ENCODE data around the gene DEDD2.

Gene DEDD2

DNA sequence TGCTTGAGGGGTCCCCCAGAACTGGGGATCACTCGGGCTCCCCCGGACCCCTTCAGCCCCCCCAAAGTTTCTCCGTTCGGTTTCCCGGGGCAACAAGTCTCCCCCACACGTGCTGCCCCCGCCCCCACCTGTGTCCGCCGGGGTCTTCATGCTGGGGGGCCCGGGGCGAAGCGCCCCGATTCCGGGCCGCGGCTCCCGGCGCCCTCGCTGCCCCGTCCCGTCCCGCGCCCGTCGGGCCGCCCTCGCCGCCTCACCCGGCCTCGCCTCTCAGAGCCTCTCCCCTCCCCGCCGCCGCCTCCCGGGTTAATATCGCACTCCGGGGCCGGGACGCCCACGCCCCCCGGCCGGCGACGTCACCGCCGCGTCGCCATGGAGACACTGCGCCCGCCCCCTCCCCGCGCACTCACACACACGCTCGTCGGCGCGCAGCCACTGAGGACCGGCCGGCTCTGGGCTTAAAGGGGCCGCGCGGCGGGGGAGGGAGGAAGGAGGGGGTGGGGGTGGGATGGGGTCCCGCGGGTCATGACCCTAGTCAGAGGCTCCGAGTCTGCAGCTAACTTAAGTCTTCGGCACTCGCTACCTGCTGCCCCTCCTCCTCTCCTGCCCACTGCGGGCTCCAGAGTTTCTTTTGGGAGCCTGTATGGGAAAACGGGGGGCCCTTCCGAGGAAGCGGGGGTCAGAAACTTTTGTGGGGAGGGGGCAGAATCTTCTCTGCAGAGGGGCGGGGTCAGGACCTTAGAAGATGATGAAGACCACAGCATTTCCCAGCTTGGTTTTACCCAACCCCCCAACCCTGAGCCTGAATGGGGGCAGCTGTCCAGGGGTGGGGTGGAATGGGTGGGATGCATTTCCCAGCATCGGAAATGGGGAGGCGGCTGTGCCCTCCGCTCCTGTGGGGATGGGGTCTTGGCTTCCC is 37.6 kb upstream of the DEDD2 start, which contains the start of gene ERF:
Gene ERF (minus strand): TSS at position 279 of the 916 bp plus-strand sequence. CDS start 129 bp downstream, at position 150.
- in situ Hi-C loops (cut with HindIII; ENCODE audit: low pct_ligation_motif_present, low sequenced_read_pairs): no loop called here

DNA sequence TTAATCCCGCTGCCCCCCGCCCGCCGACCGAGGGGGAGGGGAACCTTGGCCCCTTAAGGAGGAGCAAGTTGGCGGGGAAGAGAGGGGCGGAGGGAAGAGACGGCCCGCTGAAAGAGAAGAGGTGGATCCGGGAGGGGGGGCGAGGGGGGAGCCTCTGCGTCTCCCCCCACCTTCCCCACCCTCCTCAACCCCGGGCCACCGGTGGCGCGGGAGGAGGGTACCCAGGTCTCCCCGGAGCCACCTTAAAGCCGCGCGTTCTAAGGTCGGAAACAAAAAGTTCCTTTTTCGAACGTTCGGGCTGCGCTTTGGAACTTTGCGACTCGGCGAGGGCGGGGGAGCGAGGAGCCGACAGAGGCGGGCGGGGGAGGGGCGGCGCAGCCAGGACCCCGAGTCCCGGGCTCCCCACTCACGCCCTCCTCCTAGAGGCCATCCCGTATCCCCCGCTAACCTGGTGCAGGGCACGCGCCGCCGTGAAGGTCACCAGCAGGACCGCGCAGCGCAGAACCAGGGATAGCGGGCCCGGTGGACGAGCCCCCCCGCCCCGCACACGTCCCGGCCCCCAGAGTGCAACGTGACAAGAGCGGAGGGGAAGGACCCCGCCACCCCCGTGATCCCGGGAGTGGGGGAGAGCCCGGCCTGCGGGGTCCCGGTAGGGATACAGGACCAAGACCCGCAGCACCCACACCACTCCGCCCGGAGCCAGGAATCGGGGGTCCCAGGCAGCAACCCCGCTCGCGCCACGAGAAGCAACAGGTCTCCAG is 36.8 kb upstream of the DEDD2 start:
- in situ Hi-C loops (cut with HindIII; ENCODE audit: low pct_ligation_motif_present, low sequenced_read_pairs): no loop called here
- Histone ChIP-seq H3K4me3 (ENCODE audit: low read depth, low read length) (peak overlapping the region; percentile 93), H3K27me3 (replicated peaks) (no peaks in the 10 kb centered on the region), H3K27ac (peak overlapping the region; percentile 78), H3K36me3 (replicated peaks) (peaks cover 12% of the 10 kb centered on the region)
- TF ChIP-seq, protein P1, sequence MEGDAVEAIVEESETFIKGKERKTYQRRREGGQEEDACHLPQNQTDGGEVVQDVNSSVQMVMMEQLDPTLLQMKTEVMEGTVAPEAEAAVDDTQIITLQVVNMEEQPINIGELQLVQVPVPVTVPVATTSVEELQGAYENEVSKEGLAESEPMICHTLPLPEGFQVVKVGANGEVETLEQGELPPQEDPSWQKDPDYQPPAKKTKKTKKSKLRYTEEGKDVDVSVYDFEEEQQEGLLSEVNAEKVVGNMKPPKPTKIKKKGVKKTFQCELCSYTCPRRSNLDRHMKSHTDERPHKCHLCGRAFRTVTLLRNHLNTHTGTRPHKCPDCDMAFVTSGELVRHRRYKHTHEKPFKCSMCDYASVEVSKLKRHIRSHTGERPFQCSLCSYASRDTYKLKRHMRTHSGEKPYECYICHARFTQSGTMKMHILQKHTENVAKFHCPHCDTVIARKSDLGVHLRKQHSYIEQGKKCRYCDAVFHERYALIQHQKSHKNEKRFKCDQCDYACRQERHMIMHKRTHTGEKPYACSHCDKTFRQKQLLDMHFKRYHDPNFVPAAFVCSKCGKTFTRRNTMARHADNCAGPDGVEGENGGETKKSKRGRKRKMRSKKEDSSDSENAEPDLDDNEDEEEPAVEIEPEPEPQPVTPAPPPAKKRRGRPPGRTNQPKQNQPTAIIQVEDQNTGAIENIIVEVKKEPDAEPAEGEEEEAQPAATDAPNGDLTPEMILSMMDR (IDR thresholded peaks at IDR 0.05; ENCODE audit: low read depth, low read length, missing control alignments): no peak
- DNase-seq: no peak

More for the DNA sequence above, 37.6 kb upstream of the DEDD2 start, which contains the start of gene ERF:
- Histone ChIP-seq H3K27ac (peak within 1 kb of the TSS; percentile 78), H3K27me3 (replicated peaks) (no peaks in the 10 kb centered on the region), H3K4me3 (ENCODE audit: low read depth, low read length) (peak within 1 kb of the TSS; percentile 93), H3K36me3 (replicated peaks) (peaks cover 3% of the 10 kb centered on the region)
- TF ChIP-seq, protein P1 (IDR thresholded peaks at IDR 0.05; ENCODE audit: low read depth, low read length, missing control alignments): no peak
- DNase-seq: peak; percentile 88

DNA sequence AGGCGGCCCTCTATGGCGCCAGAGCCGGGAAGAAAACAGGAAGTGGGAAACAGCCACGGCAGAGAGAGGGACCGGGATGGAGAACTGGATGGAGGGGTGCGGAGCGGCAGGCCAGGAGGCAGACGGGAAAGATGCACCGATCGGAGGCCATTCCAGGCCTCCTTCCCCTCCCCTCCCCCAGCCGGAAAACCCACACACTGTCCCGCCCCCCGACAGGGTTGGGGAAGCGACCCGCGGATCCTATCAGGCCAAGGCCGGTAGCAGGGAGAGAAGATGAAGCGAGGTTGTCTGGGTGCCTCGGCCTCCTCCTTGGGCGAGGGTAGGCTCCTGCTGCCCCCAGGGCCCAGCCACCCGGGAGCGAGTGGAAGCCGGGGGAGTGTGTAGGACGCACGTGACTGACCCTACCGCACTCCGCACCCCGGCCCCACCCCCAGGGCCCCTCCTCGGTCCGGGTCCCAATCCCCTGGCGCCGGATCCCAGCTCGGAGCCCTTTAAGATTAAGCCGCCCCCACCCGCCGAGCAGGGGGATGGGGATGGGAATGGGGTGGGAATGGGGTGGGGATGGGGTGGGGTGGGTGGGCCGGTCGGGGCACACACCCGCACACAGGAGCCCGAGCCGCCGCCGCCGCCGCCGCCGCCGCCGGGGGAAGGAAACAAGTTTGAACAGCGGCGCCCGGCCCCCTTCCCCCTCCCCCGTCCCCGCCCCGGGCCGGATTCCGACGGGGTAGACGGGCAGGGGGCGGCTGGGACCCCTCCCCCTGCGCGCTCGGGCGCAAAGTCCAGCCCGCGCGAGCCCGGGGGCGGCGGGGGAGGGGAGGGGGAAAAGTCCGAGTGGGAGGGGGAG is 36.0 kb upstream of the DEDD2 start:
- DNase-seq: no peak
- in situ Hi-C loops (cut with HindIII; ENCODE audit: low pct_ligation_motif_present, low sequenced_read_pairs): no loop called here
- Histone ChIP-seq H3K27ac (peak overlapping the region; percentile 57), H3K4me3 (ENCODE audit: low read depth, low read length) (peak overlapping the region; percentile 93), H3K36me3 (replicated peaks) (peaks cover 20% of the 10 kb centered on the region), H3K27me3 (replicated peaks) (no peaks in the 10 kb centered on the region)
- TF ChIP-seq, protein P1 (IDR thresholded peaks at IDR 0.05; ENCODE audit: low read depth, low read length, missing control alignments): no peak

DNA sequence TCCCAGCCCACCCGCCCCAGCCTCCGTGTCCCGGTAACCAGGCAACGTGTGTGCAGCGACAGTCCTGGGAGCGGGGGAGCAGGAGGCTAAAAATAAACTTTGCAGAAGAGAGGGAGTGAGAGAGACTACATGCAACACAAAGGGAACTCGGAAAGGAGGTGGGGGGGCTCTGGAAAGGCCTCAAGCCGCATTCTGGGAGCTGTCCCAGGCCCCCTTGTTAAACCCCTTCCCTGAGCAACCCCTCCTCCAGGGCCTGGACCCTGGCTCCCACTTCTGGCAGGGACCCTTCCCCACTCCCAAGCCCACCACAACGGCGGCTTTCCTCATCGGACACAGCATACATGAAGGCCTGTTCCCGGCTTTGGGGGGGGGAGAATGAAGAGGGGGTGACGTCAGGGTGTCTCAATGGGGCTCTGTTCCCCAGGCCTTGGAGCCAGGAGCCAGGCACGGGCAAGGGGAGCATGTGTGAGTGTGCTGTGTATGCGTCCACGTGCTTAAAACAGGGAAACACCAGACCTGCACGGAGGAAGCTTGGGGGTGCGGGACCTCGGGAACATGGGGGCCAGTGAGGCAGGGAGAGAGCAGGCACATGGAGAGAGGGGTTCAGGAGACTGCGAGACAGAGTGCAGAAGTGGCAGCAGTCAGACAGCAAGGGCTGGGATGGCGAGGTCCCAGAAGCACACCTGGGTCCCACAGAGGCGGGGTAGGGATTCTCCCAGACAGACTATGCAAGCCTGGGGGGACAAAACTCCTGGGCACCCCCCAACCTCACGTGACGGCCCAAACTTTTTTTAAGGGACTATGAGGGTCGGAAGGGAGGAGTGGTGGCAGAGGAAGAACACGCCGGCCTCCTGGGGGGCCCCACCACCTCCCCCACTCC is 35.1 kb upstream of the DEDD2 start:
- Histone ChIP-seq H3K36me3 (replicated peaks) (peaks cover 22% of the 10 kb centered on the region), H3K27me3 (replicated peaks) (no peaks in the 10 kb centered on the region), H3K4me3 (ENCODE audit: low read depth, low read length) (peak overlapping the region; percentile 93), H3K27ac (peak overlapping the region; percentile 57)
- TF ChIP-seq, protein P1 (IDR thresholded peaks at IDR 0.05; ENCODE audit: low read depth, low read length, missing control alignments): no peak
- DNase-seq: no peak
- in situ Hi-C loops (cut with HindIII; ENCODE audit: low pct_ligation_motif_present, low sequenced_read_pairs): no loop called here
